Lower lobe of right lung (tissue), 2 donors: ENCODE results near the gene LAGE3. TPM values are rescaled to one million over a fixed set of nuclear protein-coding genes. Genes with fewer than 3 reads are reported as not detected.

Experiments used
- ATAC-seq, 2 donors: fragments of 200-7000 bp; cut with Tn5 transposase; one replicate each; pipeline ENCODE4 v1.9.1; 2020 to 2022; ENCODE audit warnings: mild to moderate bottlenecking in 2 of 2, moderate library complexity in 2 of 2
- DNase-seq: peaks from one replicate; pipeline ENCODE4 v3.0.0-alpha.2; 2020
- H3K27ac ChIP-seq: fragments of 200-600 bp; one replicate; pipeline ENCODE4 v1.8.0; 2022
- H3K27me3 ChIP-seq: fragments of 200-600 bp; one replicate; pipeline ENCODE4 v1.8.0; 2022; ENCODE audit warnings: low read depth
- H3K36me3 ChIP-seq: fragments of 200-600 bp; one replicate; pipeline ENCODE4 v1.8.0; 2022; ENCODE audit warnings: mild to moderate bottlenecking
- H3K4me1 ChIP-seq: fragments of 200-600 bp; one replicate; pipeline ENCODE4 v1.8.0; 2022
- H3K4me3 ChIP-seq: fragments of 200-600 bp; one replicate; pipeline ENCODE4 v1.8.0; 2022; ENCODE audit warnings: mild to moderate bottlenecking
- H3K9me3 ChIP-seq: fragments of 200-600 bp; one replicate; pipeline ENCODE4 v1.8.0; 2022
- intact Hi-C: fragments of 100-400 bp; cut with DNase I; formaldehyde crosslinking; loops from one replicate; pipeline ENCODE4 v1.11.0; 2022
- microRNA-seq: library from miRNA; unstranded; fragments of <30 nt; microRNA quantifications from one replicate; pipeline ENCODE4 v1.2.0, GENCODE V29; 2020; ENCODE audit warnings: borderline number of aligned reads
- total RNA-seq: library from RNA; stranded (reverse); fragmentation: NEBNext Ultra II Directional; extraction: Animal tissue kit (Norgen Biotek cat#: 25700); gene quantifications from one replicate; pipeline ENCODE4 v1.2.1, GENCODE V29; 2021
- TF ChIP-seq, protein P1 (sequence below): fragments of 200-600 bp; IDR thresholded peaks from one replicate; pipeline ENCODE4 v1.8.0; 2022; ENCODE audit warnings: antibody characterized with exemption, mild to moderate bottlenecking
- donor health status: DM: no; HTN: yes; CAD: no; lungs with severe emphysema.

The LAGE3 gene
- total RNA-seq, 1 donor from 2014 or later = 20.4 TPM

DNA sequence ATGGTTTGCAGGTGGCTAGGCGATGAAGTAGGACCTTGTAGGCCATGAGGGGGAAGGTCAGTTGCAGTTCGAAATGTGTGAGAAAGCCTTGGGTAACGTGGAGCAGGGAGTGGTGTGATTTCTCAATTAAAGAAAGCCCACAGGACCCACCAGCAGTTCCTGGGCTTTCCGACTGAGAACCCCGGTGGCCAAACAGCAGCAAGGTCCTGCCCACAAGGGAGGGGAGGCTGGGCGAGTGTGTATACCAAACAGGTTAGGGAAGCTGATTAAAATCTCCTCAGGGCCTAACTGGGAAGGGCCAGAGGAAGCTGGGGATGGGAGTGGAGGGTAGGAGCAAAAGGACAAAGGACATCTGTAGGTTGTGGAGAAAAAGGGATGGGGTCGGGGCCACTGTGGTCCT, 48.2 kb downstream of the LAGE3 start:
- Histone ChIP-seq H3K9me3 (no peaks in the 10 kb centered on the region), H3K4me3 (peak overlapping the region; percentile 11), H3K4me1 (peaks cover 23% of the 10 kb centered on the region), H3K36me3 (peaks cover 35% of the 10 kb centered on the region), H3K27ac (no peak overlapping the region), H3K27me3 (no peaks in the 10 kb centered on the region)
- intact Hi-C loops = no loop called here
- ATAC-seq = peak in 1 of 2 donors; percentile 4
- peak; percentile 64 for DNase-seq
- TF ChIP-seq, protein P1, sequence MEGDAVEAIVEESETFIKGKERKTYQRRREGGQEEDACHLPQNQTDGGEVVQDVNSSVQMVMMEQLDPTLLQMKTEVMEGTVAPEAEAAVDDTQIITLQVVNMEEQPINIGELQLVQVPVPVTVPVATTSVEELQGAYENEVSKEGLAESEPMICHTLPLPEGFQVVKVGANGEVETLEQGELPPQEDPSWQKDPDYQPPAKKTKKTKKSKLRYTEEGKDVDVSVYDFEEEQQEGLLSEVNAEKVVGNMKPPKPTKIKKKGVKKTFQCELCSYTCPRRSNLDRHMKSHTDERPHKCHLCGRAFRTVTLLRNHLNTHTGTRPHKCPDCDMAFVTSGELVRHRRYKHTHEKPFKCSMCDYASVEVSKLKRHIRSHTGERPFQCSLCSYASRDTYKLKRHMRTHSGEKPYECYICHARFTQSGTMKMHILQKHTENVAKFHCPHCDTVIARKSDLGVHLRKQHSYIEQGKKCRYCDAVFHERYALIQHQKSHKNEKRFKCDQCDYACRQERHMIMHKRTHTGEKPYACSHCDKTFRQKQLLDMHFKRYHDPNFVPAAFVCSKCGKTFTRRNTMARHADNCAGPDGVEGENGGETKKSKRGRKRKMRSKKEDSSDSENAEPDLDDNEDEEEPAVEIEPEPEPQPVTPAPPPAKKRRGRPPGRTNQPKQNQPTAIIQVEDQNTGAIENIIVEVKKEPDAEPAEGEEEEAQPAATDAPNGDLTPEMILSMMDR = no peak

DNA sequence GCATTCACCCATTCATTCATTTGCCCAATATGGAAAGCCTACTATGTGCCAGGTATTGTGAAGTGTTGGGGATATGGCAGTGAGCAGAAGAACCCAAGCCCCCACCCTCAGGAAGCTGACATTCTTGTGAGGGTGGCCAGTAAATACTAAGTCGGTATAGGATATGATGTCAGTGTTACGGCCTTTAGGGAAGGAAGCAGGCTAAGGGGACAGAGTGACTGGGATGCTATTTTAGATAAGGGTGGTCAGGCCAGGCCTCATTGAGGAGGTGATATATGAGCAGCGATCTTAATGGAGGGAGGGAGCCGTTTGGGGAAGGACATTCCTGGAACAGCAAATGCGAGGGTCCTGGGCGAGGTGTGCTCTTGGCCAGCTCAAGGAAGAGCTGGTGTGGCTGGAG, 48.6 kb downstream of the LAGE3 start:
- H3K27ac ChIP-seq = no peak overlapping the region
- no peaks in the 10 kb centered on the region for H3K9me3 ChIP-seq
- H3K4me1 ChIP-seq = peaks cover 23% of the 10 kb centered on the region
- no peaks in the 10 kb centered on the region for H3K27me3 ChIP-seq
- intact Hi-C loops = no loop called here
- TF ChIP-seq, protein P1 = no peak
- DNase-seq (no peak), ATAC-seq (no peak)
- H3K36me3 ChIP-seq = peaks cover 35% of the 10 kb centered on the region
- no peak overlapping the region for H3K4me3 ChIP-seq

DNA sequence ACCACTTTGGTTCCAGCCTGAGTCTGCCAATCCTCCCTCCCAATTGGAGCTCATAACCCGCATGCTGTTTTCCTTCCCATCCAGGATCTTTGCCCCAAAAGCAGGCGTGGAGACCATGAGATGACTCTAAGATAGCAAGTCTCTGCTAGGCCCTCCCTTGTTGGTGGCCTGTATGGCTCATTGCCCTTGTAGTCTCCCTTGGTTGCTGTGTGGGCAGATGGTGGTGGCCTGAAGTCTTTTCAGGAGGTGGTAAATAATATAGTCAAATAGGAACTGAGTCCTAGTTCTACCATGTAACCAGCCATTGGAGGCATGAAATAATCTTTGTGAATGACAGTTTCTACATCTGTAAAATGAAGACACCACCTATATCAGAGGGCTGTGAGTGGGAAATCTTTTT, 49.4 kb downstream of the LAGE3 start:
- Histone ChIP-seq H3K9me3 (no peaks in the 10 kb centered on the region), H3K4me3 (peak overlapping the region; percentile 77), H3K27ac (no peak overlapping the region), H3K4me1 (peaks cover 23% of the 10 kb centered on the region), H3K36me3 (peaks cover 28% of the 10 kb centered on the region), H3K27me3 (no peaks in the 10 kb centered on the region)
- TF ChIP-seq, protein P1 = no peak
- DNase-seq (no peak), ATAC-seq (no peak)
- intact Hi-C loops = no loop called here

DNA sequence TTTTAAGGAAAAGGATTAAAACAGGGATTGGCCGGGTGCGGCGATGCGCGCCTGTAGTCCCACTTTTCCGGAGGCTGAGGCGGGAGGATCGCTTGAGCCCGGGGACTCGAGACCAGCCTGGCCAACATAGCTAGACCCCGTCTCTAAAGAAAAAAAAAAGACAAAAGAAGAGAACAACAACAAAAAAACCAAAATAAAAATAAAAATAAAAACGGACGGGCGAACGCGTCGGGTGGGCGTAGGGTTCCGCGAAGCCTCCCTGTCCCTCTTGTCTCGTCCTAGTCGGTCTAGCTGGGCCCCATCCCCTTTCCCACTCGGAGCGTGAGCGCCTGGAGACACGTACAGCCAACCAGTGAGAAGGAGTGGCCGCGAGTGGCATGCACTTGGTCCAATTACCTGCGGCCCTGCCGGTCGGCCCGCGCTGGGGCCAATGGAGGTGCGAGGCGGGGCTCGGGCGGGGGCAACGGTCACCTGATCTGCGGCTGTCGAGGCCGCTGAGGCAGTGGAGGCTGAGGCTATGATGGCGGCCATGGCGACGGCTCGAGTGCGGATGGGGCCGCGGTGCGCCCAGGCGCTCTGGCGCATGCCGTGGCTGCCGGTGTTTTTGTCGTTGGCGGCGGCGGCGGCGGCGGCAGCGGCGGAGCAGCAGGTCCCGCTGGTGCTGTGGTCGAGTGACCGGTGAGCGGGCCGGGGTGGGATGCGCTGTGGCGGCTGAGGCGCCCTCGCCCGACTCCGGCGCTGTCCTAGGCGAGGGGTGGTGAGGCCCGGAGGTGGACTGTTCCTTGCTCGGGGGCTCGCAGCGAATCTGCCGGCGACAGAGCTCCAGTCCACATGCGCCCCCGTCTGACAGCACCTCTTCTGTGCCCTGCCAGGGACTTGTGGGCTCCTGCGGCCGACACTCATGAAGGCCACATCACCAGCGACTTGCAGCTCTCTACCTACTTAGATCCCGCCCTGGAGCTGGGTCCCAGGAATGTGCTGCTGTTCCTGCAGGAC, 50.6 kb downstream of the LAGE3 start, which contains the start of gene ATP6AP1:
ATP6AP1 (plus strand) TSS at position 502 of the 996 bp plus-strand sequence; CDS start at position 518, 16 bp downstream.
- TF ChIP-seq, protein P1 = no peak
- intact Hi-C loops = no loop called here
- ATAC-seq = peak; percentile 98 to 99
- H3K27me3 ChIP-seq = no peaks in the 10 kb centered on the region
- peak; percentile 95 for DNase-seq
- peak within 1 kb of the TSS; percentile 83 for H3K27ac ChIP-seq
- H3K9me3 ChIP-seq = no peaks in the 10 kb centered on the region
- H3K36me3 ChIP-seq = peaks cover 15% of the 10 kb centered on the region
- H3K4me1 ChIP-seq = peaks cover 23% of the 10 kb centered on the region
- peak within 1 kb of the TSS; percentile 77 for H3K4me3 ChIP-seq

Small RNA genes within 50 kb of the gene (microRNA-seq; reads per million reads assigned to microRNA genes)
- not detected for gene MIR6858

Other genes with a start within 250 kb of the LAGE3 start
- not detected for gene OPN1MW3, start 221.7 kb downstream of the LAGE3 start, total RNA-seq
- not detected for gene TEX28, start 184.2 kb downstream of the LAGE3 start, total RNA-seq
- not detected for gene TKTL1, start 183.5 kb downstream of the LAGE3 start, total RNA-seq
- gene FLNA, start 104.6 kb downstream of the LAGE3 start, total RNA-seq = 1,080 TPM
- gene EMD, start 100.0 kb downstream of the LAGE3 start, total RNA-seq = 50.9 TPM
- gene RPL10, start 80.9 kb downstream of the LAGE3 start, total RNA-seq = 2,678 TPM
- gene DNASE1L1, start 70.0 kb downstream of the LAGE3 start, total RNA-seq = 36.1 TPM
- gene TAFAZZIN, start 67.7 kb downstream of the LAGE3 start, total RNA-seq = 47.8 TPM
- 235 TPM for gene ATP6AP1, start 50.6 kb downstream of the LAGE3 start, total RNA-seq
- gene GDI1, start 42.1 kb downstream of the LAGE3 start, total RNA-seq = 111 TPM
- gene FAM50A, start 35.1 kb downstream of the LAGE3 start, total RNA-seq = 77.5 TPM
- 49.0 TPM for gene PLXNA3, start 21.0 kb downstream of the LAGE3 start, total RNA-seq
- gene UBL4A, start 7.3 kb upstream of the LAGE3 start, total RNA-seq = 34.0 TPM
- 20.2 TPM for gene SLC10A3, start 11.3 kb upstream of the LAGE3 start, total RNA-seq
- 39.7 TPM for gene FAM3A, start 37.0 kb upstream of the LAGE3 start, total RNA-seq
- gene G6PD, start 67.6 kb upstream of the LAGE3 start, total RNA-seq = 80.2 TPM
- gene IKBKG, start 68.3 kb upstream of the LAGE3 start, total RNA-seq = 31.4 TPM
- gene CTAG1A, start 105.9 kb upstream of the LAGE3 start, total RNA-seq = not detected
- gene CTAG1B, start 140.0 kb upstream of the LAGE3 start, total RNA-seq = not detected
- gene CTAG2, start 174.3 kb upstream of the LAGE3 start, total RNA-seq = not detected